ENCODE data around the gene ENTPD1.
"Not testable (repeated sequence)": the region's sequence is repeated elsewhere in the genome, so short reads cannot be mapped to it uniquely, and the experiment has no call there.

The ENTPD1 gene

GRCh38 chr10:95794195-95794594, 38.2 kb downstream of the ENTPD1 start:
- no peak for DNase-seq (ENCODE audit: low read depth in 2 of 2)

GRCh38 chr10:95795602-95796001, 39.6 kb downstream of the ENTPD1 start:
- DNase-seq (ENCODE audit: low read depth in 2 of 2), result no peak

GRCh38 chr10:95796504-95796903, 40.5 kb downstream of the ENTPD1 start:
- DNase-seq (ENCODE audit: low read depth in 2 of 2), result no peak

GRCh38 chr10:95798096-95798855, 42.3 kb downstream of the ENTPD1 start:
- no peak for DNase-seq (ENCODE audit: low read depth in 2 of 2)

- not testable (repeated sequence) for DNase-seq (ENCODE audit: low read depth in 2 of 2)
Measured at GRCh38 chr10:95800286-95800685, 44.3 kb downstream of the ENTPD1 start.

- DNase-seq (ENCODE audit: low read depth in 2 of 2), result not testable (repeated sequence)
Measured at GRCh38 chr10:95806687-95807380, 50.9 kb downstream of the ENTPD1 start.

GRCh38 chr10:95808705-95809308, 52.8 kb downstream of the ENTPD1 start:
- DNase-seq (ENCODE audit: low read depth in 2 of 2), result not testable (repeated sequence)

GRCh38 chr10:95809370-95810197, 53.6 kb downstream of the ENTPD1 start:
- DNase-seq (ENCODE audit: low read depth in 2 of 2), result no peak

GRCh38 chr10:95810198-95810976, 54.4 kb downstream of the ENTPD1 start:
- DNase-seq (ENCODE audit: low read depth in 2 of 2), result no peak

GRCh38 chr10:95813054-95813685, 57.2 kb downstream of the ENTPD1 start:
- DNase-seq (ENCODE audit: low read depth in 2 of 2), result no peak

GRCh38 chr10:95814011-95814727, 58.2 kb downstream of the ENTPD1 start:
- DNase-seq (ENCODE audit: low read depth in 2 of 2), result peak; percentile 29 to 32

GRCh38 chr10:95815133-95815532, 59.2 kb downstream of the ENTPD1 start:
- DNase-seq (ENCODE audit: low read depth in 2 of 2), result no peak

GRCh38 chr10:95815701-95816240, 59.8 kb downstream of the ENTPD1 start:
- no peak for DNase-seq (ENCODE audit: low read depth in 2 of 2)

GRCh38 chr10:95818010-95818409, 62.0 kb downstream of the ENTPD1 start:
- DNase-seq (ENCODE audit: low read depth in 2 of 2), result no peak

GRCh38 chr10:95818668-95819067, 62.7 kb downstream of the ENTPD1 start:
- no peak for DNase-seq (ENCODE audit: low read depth in 2 of 2)

GRCh38 chr10:95819620-95820329, 63.8 kb downstream of the ENTPD1 start:
- DNase-seq (ENCODE audit: low read depth in 2 of 2), result no peak

GRCh38 chr10:95820363-95820762, 64.4 kb downstream of the ENTPD1 start:
- no peak for DNase-seq (ENCODE audit: low read depth in 2 of 2)

- DNase-seq (ENCODE audit: low read depth in 2 of 2), result no peak
Measured at GRCh38 chr10:95821720-95822119, 65.8 kb downstream of the ENTPD1 start.

GRCh38 chr10:95830044-95830443, 74.1 kb downstream of the ENTPD1 start:
- DNase-seq (ENCODE audit: low read depth in 2 of 2), result no peak
